Stimulated activated CD4-positive, alpha-beta T cell treated with anti-CD3 and anti-CD28 coated beads, Interleukin-1b, Interleukin-23, amount 100 ng/mL, for 1 hour (primary cell): ENCODE results near the gene F2RL3.

Experiments
- DNase-seq, 2 donors: peaks; one replicate each; pipeline ENCODE4 v3.0.0-alpha.2; 2020; ENCODE audit warnings: low read depth in 2 of 2

The F2RL3 gene

GRCh38 chr19:16888629-16889365 lies at the start of gene F2RL3:
Gene F2RL3 (plus strand): TSS chr19:16888999. CDS start chr19:16889190, 191 bp downstream.
- no peak for DNase-seq

- no peak for DNase-seq
These were observed 47.3 kb upstream of the F2RL3 start for GRCh38 chr19:16841391-16841926.

- DNase-seq = no peak
These were observed 41.9 kb upstream of the F2RL3 start for GRCh38 chr19:16846901-16847300.

GRCh38 chr19:16847430-16847829 lies 41.4 kb upstream of the F2RL3 start:
- no peak for DNase-seq

- no peak for DNase-seq
These were observed 39.6 kb upstream of the F2RL3 start for GRCh38 chr19:16849168-16849567.

- no peak for DNase-seq
These were observed 38.7 kb upstream of the F2RL3 start for GRCh38 chr19:16850133-16850532.

GRCh38 chr19:16851031-16851712 lies 37.6 kb upstream of the F2RL3 start:
- no peak for DNase-seq

- no peak for DNase-seq
These were observed 35.7 kb upstream of the F2RL3 start for GRCh38 chr19:16853066-16853465.

- no peak for DNase-seq
These were observed 32.7 kb upstream of the F2RL3 start for GRCh38 chr19:16856091-16856490.

- no peak for DNase-seq
These were observed 29.2 kb upstream of the F2RL3 start for GRCh38 chr19:16859626-16860025.

- no peak for DNase-seq
These were observed 28.7 kb upstream of the F2RL3 start for GRCh38 chr19:16860118-16860517.

- no peak for DNase-seq
These were observed 27.8 kb upstream of the F2RL3 start for GRCh38 chr19:16861011-16861410.

- no peak for DNase-seq
These were observed 27.0 kb upstream of the F2RL3 start for GRCh38 chr19:16861834-16862233.

- DNase-seq = no peak
These were observed 25.9 kb upstream of the F2RL3 start for GRCh38 chr19:16862826-16863415.

- DNase-seq = no peak
These were observed 21.6 kb upstream of the F2RL3 start for GRCh38 chr19:16867211-16867610.

GRCh38 chr19:16868423-16869130 lies 20.2 kb upstream of the F2RL3 start:
- DNase-seq = no peak

GRCh38 chr19:16869331-16869972 lies 19.3 kb upstream of the F2RL3 start:
- DNase-seq = no peak

- DNase-seq = no peak
These were observed 16.9 kb upstream of the F2RL3 start for GRCh38 chr19:16871871-16872270.

- DNase-seq = no peak
These were observed 16.1 kb upstream of the F2RL3 start for GRCh38 chr19:16872728-16873127.

GRCh38 chr19:16873594-16873993 lies 15.2 kb upstream of the F2RL3 start:
- no peak for DNase-seq

- DNase-seq = no peak
These were observed 14.4 kb upstream of the F2RL3 start for GRCh38 chr19:16874250-16874977.
